GM12875 (cell line): ENCODE data around the gene ARMCX1.
"Not testable (repeated sequence)": the region's sequence is repeated elsewhere in the genome, so short reads cannot be mapped to it uniquely, and the experiment has no call there.

ENCODE experiments used
- H3K4me3 ChIP-seq: one replicate; pipeline ENCODE4 v1.5.1; 2011; ENCODE audit warnings: low read depth, low read length, control low read depth
- CTCF ChIP-seq: IDR thresholded peaks from 2 replicates; pipeline ENCODE4 v1.5.1; 2011; ENCODE audit warnings: low read depth, mild to moderate bottlenecking, control low read depth, inconsistent platforms, low read length, moderate library complexity, borderline replicate concordance; ENCODE audit not compliant: insufficient read depth

Gene ARMCX1

DNA sequence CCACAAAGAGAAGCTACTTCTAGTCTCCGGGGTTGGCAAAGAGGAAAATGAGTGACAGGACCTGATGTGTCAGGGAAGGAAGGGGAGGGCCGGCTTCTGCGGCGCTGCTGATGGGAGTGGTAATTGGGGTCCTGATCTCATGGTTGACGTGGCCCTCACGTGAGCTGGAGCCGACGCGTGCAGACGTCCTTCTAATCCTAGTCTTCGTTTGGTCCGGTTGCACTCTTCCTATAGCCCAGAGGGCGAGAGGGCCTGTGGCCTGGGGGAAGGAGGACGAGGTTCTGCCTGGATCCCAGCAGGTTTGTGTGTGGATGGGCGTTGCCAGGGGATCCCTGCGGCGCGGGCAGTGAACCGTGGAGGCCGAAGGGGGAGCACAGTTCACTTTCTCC lies at the start of gene ARMCX1:
ARMCX1 (plus strand) TSS at position 186 of the 389 bp plus-strand sequence. CDS start 2,384 bp downstream, outside the sequence.
- H3K4me3 ChIP-seq: no peak within 1 kb of the TSS
- TF ChIP-seq CTCF: no peak

DNA sequence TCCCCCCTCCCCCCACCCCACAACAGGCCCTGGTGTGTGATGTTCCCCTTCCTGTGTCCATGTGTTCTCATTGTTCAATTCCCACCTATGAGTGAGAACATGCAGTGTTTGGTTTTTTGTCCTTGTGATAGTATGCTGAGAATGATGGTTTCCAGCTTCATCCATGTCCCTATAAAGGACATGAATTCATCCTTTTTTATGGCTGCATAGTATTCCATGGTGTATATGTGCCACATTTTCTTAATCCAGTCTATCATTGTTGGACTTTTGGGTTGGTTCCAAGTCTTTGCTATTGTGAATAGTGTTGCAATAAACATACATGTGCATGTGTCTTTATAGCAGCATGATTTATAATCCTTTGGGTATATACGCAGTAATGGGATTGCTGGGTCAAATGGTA lies 47.4 kb upstream of the ARMCX1 start:
- not testable (repeated sequence) for H3K4me3 ChIP-seq

DNA sequence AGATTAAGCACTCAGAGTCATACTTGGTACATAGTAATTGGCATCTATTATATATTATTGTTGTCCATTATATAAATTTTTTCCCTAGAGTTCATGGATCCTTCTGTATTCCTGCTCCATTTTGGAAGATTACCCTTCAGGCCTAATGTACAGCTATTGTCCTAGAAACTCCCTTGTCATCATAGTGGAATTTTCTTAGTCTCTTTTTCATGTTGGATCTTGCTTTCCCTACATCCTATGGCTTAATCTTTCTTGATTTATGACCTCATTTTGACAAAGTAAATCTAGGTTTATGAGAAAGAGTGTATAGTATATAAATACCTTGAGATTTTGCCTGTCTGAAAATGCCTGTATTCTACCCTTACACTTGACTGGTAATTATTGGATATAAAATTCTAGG lies 43.0 kb upstream of the ARMCX1 start:
- H3K4me3 ChIP-seq: no peak overlapping the region
- no peak for TF ChIP-seq CTCF

DNA sequence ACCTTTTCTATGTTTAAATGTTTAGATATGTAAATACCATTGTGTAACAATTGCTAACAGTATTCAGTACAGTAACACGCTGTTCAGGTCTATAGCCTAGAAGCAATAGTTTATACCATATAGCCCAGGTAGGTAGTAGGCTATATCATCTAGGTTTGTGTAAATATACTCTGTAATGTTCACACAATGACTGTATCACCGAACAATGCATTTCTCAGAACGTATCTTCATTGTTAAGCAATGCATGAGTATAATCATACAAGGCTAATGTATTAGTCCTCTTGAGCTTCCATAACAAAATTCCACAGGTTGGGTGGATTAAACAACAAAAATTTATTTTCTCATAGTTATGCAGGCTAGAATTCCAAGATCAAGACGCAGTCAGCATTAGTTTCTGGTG lies 42.4 kb upstream of the ARMCX1 start:
- no peak for TF ChIP-seq CTCF
- no peak overlapping the region for H3K4me3 ChIP-seq

DNA sequence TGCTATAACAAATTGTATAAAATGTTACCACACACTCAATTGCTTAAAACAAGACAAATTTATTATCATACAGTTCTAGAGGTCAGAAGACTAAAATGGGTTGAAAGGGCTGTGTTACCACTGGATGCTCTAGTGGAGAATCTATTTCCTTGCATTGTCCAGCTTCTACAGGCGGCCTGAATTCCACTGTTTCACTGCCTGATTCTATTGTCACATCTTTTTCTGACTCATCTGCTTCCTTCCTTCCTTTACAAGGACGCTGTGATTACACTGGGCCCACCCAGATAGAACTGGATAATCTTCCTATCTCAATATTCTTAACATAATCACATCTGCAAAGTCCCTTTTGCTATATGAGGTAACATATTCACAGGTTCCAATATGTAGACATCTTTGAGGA lies 19.4 kb upstream of the ARMCX1 start:
- H3K4me3 ChIP-seq: no peak overlapping the region
- no peak for TF ChIP-seq CTCF

GRCh38 chrX:101539116-101539515 lies 11.2 kb upstream of the ARMCX1 start:
- TF ChIP-seq CTCF: no peak
- no peak overlapping the region for H3K4me3 ChIP-seq

GRCh38 chrX:101550751-101551379 lies 518 bp downstream of the ARMCX1 start:
- H3K4me3 ChIP-seq: no peak overlapping the region
- no peak for TF ChIP-seq CTCF

DNA sequence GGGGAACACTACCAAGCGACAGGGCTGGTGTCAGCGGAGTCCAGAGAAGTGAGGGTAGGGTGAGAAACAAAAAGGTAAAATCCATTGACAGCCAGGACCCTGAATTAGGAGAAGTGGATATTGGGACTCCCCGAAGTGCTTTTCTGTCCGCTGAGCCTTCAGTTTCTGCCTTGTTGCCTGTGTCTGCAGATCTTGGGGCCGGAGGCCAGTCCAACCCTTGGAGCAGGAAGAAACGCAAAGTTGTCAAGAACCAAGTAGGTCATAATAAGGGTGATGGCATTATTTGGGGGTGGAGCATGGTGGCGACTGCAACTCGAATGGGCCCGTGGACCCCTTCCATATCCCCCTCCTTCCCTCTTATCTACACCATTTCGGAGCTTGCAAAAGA lies 1.0 kb downstream of the ARMCX1 start:
- no peak for TF ChIP-seq CTCF
- no peak overlapping the region for H3K4me3 ChIP-seq
